Left colon (tissue), 2 donors: Measurements from ENCODE around the gene LAMA5. TPM values are rescaled to one million over a fixed set of nuclear protein-coding genes. Genes with fewer than 3 reads are reported as not detected.

Experiments
- ATAC-seq: fragments of 200-7000 bp; cut with Tn5 transposase; one replicate; pipeline ENCODE4 v1.9.1; 2020; ENCODE audit warnings: mild to moderate bottlenecking, moderate library complexity
- DNase-seq, 2 donors: peaks; one replicate each; pipeline ENCODE4 v3.0.0-alpha.2; 2020
- intact Hi-C, 2 donors: fragments of 100-400 bp; cut with DNase I in 1 of 2; cut with micrococcal nuclease in 1 of 2; formaldehyde crosslinking; loops; one replicate each; pipeline versions ENCODE4 v1.11.2 to v1.14.0; 2022; cut with DNase I, micrococcal nuclease
- total RNA-seq, 2 donors: library from RNA; stranded (reverse); fragmentation: NEBNext Ultra II Directional; extraction: Animal tissue kit (Norgen Biotek cat#: 25700); gene quantifications; one replicate each; pipeline ENCODE4 v1.2.1, GENCODE V29; 2021
- donor health status: DM: no; HTN: no; CAD: no.
- donor health status: DM: yes; HTN: yes; CAD: no.

The LAMA5 gene
- total RNA-seq, 2 donors from 2014 or later, result 18.2 to 45.8 TPM

- ATAC-seq (no peak), DNase-seq (no peak)
- intact Hi-C loops, result no loop called here
Measured at GRCh38 chr20:62354811-62355341, 12.2 kb downstream of the LAMA5 start.

GRCh38 chr20:62354031-62354808 lies 12.9 kb downstream of the LAMA5 start:
- ATAC-seq (no peak), DNase-seq (no peak)
- intact Hi-C loops, result no loop called here

GRCh38 chr20:62353289-62354030 lies 13.7 kb downstream of the LAMA5 start:
- intact Hi-C loops, result no loop called here
- ATAC-seq, result no peak
- DNase-seq, result no peak

GRCh38 chr20:62352402-62353288 lies 14.5 kb downstream of the LAMA5 start:
- intact Hi-C loops, result no loop called here
- ATAC-seq, result peak; percentile 33

GRCh38 chr20:62351469-62352401 lies 15.4 kb downstream of the LAMA5 start:
- no peak for ATAC-seq
- intact Hi-C loops, result no loop called here

More at GRCh38 chr20:62352402-62353288, 14.5 kb downstream of the LAMA5 start:
- peak in 1 of 2 donors; percentile 63 for DNase-seq

GRCh38 chr20:62350629-62351422 lies 16.3 kb downstream of the LAMA5 start:
- DNase-seq, result no peak
- ATAC-seq, result peak; percentile 22
- intact Hi-C loops, result no loop called here

More at GRCh38 chr20:62351469-62352401, 15.4 kb downstream of the LAMA5 start:
- no peak for DNase-seq

- DNase-seq (no peak), ATAC-seq (peak; percentile 79)
- intact Hi-C loops, result no loop called here
Measured at GRCh38 chr20:62350098-62350628, 16.9 kb downstream of the LAMA5 start.

- DNase-seq, result no peak
- intact Hi-C loops, result no loop called here
- ATAC-seq, result no peak
Measured at GRCh38 chr20:62349556-62350097, 17.5 kb downstream of the LAMA5 start.

- DNase-seq, result no peak
- intact Hi-C loops, result no loop called here
- ATAC-seq, result no peak
Measured at GRCh38 chr20:62348604-62349003, 18.5 kb downstream of the LAMA5 start.

- intact Hi-C loops, result no loop called here
- DNase-seq, result no peak
- no peak for ATAC-seq
Measured at GRCh38 chr20:62347445-62347844, 19.7 kb downstream of the LAMA5 start.

GRCh38 chr20:62347151-62347404 lies 20.0 kb downstream of the LAMA5 start:
- ATAC-seq (no peak), DNase-seq (no peak)
- intact Hi-C loops, result no loop called here

GRCh38 chr20:62346398-62347150 lies 20.5 kb downstream of the LAMA5 start:
- no peak for ATAC-seq
- intact Hi-C loops, result no loop called here

GRCh38 chr20:62345681-62346370 lies 21.3 kb downstream of the LAMA5 start:
- DNase-seq (no peak), ATAC-seq (no peak)
- intact Hi-C loops, result no loop called here

More at GRCh38 chr20:62346398-62347150, 20.5 kb downstream of the LAMA5 start:
- no peak for DNase-seq

- intact Hi-C loops, result no loop called here
- ATAC-seq, result no peak
- no peak for DNase-seq
Measured at GRCh38 chr20:62344782-62345181, 22.3 kb downstream of the LAMA5 start.

GRCh38 chr20:62344092-62344491 lies 23.0 kb downstream of the LAMA5 start:
- DNase-seq (no peak), ATAC-seq (no peak)
- intact Hi-C loops, result no loop called here

- ATAC-seq, result no peak
- intact Hi-C loops, result no loop called here
- DNase-seq, result no peak
Measured at GRCh38 chr20:62342910-62343309, 24.2 kb downstream of the LAMA5 start.
